HL-60 (cell line): ENCODE data around the gene ABCB9.
"Not testable (repeated sequence)": the region's sequence is repeated elsewhere in the genome, so short reads cannot be mapped to it uniquely, and the experiment has no call there.

ENCODE experiments used
- CTCF ChIP-seq: IDR thresholded peaks from one replicate; pipeline ENCODE4 v1.5.1; 2011; ENCODE audit warnings: low read length, control low read depth, inconsistent platforms; ENCODE audit not compliant: insufficient read depth
- GABPA ChIP-seq: IDR thresholded peaks from 2 replicates; pipeline ENCODE4 v1.6.1; 2012; ENCODE audit warnings: low read depth
- POLR2AphosphoS5 ChIP-seq: IDR thresholded peaks from 2 replicates; pipeline ENCODE4 v1.6.1; 2012; ENCODE audit warnings: low read depth
- SPI1 ChIP-seq: IDR thresholded peaks from 2 replicates; pipeline ENCODE4 v1.6.1; 2012; ENCODE audit warnings: low read depth, mild to moderate bottlenecking, borderline replicate concordance

GRCh38 chr12:122892724-122893123 lies 73.5 kb downstream of the ABCB9 start:
- TF ChIP-seq CTCF, GABPA, POLR2AphosphoS5, SPI1: not testable (repeated sequence)
